ENCODE data around the gene CYTH2.
"Not testable (repeated sequence)": the region's sequence is repeated elsewhere in the genome, so short reads cannot be mapped to it uniquely, and the experiment has no call there.

Gene CYTH2

DNA sequence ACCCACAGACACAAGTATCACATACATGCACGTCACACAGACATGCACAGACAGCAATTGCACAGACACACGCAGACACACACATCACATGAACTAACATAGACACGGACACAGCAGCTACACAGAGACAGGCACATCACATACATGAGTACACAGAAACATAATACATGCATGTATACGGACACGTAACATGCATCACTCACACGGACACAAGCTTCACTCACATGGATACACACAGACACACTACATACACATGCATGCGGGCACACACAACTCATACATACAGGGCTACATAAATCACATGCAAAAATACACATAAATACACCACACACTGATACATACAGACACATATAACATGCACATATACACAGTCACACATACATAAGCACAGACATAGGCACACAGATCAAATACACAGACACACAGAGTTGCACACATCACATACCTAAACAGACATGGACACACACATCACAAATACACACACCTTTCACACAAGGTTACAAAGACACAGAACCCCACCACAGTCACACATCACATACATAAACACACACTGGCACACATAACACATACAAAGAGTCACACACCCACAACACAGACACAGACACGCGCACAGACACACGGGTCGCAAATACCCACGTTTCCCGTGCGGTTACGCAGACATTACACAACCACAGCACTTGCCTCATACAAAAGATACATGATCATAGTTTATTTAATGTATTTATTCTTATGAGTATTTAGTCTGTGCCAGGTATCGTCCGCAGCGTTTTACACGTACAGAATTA lies 43.5 kb downstream of the CYTH2 start:
- no peak for DNase-seq (ENCODE audit: low spot score)

DNA sequence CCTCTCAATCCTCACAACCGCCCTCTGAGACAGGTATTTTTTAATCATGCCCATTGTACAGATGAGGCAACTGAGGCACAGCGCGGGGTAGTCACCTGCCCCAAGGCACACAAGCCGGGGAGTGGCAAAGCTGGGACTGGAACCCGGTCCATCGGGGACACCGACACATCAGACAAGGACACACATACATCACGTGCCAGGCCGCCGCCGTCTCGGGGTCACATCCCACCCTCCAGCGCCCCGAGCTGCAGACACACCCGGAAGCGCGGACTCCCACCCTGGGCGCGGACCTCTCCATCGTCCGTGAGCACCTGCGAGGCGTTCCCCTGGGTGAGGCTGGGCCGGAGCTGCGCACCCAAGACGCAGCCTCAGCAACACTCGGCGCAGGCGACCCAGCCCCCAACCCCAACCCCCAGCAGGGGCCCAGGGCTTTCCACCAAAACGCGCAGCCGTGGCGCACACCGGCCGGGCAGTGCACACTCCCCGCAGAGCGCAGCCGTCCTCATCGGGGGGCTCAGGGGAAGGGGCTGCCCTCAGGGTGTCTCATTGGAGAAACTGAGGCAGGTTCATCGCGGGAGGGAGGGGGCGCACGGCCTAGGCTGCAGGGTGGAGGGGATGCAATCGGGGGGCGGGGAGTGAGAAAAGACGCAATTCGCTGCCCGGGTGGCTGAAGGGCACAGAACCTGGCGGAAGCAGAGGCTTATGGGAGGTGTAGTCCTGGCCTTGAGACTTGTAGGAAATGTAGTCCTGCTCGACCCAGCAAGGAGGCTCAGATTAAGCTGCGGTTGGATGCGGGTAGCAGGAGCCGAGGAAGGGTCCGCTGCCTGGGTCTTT lies 44.3 kb downstream of the CYTH2 start:
- peak; percentile 75 for DNase-seq (ENCODE audit: low spot score)

DNA sequence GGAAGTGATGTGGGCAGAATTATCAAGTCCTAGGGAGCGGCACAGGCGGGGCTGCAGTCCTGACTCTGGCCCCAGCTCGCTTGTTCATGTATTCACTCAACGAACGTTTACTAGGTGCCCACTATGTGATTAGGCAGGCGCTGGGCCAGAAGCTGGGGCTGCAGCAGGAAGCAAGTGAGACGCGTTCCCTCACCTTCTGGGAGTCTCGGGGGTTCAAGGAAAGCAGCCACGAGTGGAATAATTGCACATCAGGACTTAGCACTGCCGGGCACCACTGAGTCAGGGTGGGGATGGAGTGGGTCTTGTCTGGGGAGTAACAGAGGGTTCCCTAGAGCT lies 44.9 kb downstream of the CYTH2 start:
- no peak for DNase-seq (ENCODE audit: low spot score)

DNA sequence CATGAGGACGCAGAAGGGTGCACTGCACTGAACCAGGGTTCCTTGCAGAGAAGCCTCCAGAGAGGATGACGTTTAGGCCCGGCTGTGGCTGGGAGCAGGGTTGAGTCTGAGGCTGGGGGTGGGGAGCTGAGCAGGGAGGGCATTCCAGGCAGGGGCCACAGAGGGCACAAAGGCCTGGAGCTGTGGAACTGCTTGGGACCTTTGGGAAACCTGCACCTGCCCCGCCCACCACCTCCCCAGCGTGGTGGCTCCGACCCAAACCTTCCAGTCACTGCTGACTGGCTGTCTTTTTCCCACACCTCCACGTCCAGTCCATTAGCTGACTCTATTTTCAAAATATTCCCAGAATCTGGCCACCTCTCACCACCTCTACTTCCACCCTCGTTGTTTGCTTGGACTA lies 47.4 kb downstream of the CYTH2 start:
- no peak for DNase-seq (ENCODE audit: low spot score)

DNA sequence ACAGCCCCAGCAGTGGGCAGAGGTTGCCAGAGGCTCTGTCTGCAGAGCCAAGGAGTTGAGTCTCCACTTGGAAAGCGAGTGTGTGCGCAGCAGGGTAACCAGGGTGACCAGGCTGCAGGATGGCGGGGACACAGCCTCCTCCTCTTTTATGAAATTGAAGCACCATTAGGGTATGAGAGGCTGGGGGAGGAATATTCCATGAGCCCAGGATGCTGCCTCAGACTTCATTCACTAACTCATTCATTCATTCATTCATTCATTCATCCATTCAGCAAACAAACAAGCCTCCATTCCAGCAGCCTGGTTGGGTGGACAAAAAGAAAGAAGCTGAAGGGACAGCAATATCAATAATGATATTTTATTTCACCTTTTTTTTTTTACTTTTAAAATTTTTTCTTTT lies 49.0 kb downstream of the CYTH2 start:
- no peak for DNase-seq (ENCODE audit: low spot score)

DNA sequence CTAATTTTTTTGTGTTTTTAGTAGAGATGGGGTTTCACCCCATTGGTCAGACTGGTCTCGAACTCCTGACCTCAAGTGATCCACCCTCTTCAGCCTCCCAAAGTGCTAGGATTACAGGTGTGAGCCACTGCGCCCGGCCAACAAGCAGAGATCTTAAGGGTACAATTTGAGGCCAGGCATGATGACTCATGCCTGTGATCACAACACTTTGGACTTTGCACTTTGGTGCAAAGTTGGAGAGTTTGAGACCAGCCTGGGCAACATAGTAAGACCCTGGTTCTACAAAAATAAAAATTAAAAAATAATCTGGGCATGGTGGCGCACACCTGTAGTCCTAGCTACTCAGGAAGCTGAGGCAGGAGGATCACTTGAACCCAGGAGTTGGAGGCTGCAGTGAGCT lies 50.3 kb downstream of the CYTH2 start:
- DNase-seq (ENCODE audit: low spot score), result not testable (repeated sequence)

DNA sequence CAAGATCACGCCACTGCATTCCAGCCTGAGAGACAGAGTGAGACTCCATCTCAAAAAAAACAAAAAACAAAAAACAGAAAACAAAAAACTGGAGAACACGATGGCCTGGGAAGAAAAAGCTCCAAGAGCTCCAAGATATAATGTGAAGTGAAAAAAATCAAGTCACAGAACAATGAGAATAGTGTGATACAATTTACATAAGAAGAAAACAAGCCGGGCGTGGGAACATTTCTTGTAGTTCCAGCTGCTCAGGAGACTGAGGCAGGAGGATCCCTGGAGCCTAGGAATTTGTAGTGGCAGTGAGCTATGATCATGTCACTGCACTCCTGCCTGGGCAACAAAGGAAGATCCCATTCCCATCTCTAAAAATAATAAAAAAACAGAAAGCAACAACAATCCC lies 51.0 kb downstream of the CYTH2 start:
- no peak for DNase-seq (ENCODE audit: low spot score)

DNA sequence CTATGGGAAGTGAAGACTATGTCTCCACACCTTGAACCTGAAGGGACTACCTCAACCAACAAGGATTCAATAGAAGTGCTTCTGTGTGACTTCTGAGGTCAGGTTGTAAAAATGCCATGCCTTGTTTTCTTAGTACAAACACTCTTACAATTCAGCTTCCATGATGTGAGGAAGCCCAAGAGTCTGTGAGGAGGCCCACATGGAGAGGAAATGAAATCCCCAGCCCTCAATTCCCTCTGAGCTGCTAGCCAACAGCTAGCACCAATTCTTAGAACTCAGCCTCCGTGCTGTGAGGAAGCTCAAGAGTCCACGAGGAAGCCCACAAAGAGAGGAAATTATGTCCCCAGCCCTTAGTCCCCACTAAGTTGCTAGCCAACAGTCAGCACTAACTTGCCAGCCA lies 55.1 kb downstream of the CYTH2 start:
- no peak for DNase-seq (ENCODE audit: low spot score)

DNA sequence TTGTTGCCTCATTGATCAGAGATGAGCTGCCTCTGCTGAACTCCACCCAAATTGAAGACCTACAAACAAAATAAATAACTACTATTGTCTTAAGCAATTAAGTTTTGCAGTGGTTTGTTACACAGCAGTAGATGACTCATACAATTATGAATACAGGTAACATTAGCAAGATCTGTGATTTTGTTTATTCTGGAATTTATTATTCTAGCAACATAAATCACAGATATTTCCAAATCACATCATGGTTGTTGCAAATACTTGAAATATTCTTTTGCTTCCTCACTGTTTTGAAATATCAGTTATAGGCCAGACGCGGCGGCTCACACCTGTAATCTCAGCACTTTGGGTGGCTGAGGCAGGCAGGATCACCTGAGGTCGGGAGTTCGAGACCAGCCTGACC lies 55.6 kb downstream of the CYTH2 start:
- no peak for DNase-seq (ENCODE audit: low spot score)

DNA sequence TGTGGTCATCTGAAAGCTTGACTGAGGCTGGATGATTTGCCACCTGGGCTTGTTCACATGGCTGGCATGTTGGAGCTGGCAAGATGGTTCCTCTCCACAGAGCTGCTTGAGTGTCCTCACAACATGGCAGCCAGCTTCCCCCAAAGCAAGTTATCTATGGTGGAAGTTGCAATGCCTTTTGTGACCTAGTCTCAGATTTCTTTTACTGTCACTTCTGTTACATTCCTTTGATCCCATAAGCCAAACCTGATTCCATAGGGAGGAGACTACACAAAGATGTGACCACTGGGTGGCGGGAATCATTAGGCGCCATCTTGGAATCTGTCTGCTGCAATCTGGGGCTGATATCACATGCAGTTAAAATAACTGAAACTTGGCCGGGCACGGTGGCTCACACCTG lies 60.0 kb downstream of the CYTH2 start:
- no peak for DNase-seq (ENCODE audit: low spot score)

DNA sequence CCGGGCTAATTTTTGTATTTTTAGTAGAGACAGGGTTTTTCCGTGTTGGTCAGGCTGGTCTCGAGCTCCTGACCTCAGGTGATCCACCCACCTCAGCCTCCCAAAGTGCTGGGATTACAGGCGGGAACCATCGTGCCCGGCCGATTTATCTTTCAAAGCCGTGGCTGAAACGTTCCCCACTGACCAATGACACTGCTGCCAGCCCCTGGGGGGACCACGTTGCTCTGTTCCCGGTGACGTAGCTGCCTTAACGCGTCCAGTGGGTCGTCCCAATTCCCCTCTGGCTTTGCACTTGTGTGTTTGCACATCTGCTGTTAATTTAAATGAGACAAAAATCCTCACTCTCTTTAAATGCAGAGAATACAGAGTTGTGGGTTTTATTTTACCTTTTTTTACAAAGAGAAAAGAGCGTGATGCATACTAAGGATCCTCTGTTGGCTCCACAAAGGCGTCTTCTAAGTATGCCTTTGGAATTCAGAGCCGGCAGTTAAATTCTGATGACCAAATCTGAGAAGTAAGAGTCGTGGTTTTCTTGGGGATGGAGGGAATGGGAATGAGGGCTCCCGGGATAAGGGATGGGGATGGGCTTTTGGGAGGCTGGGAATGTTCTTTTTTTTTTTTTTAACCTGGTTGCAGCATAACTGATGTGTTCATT lies 61.0 kb downstream of the CYTH2 start:
- DNase-seq (ENCODE audit: low spot score), result peak; percentile 29

DNA sequence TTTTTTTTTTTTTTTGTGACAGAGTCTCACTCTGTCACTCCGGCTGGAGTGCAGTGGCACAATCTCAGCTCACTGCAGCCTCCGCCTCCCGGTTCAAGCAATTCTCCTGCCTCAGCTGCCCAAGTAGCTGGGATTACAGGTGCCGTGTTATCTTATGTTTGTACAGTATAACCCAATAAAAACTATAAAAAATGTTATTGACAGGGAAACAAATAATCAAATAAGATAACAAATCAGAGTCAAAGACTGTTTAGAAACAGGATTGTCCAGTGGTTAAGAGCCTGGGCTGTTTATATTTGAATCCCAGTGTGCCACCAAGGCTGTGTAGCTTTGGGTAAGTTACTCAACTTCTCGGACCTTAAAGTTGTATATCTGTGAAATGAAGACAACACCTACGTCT lies 61.6 kb downstream of the CYTH2 start:
- no peak for DNase-seq (ENCODE audit: low spot score)

Data from AG08395 (cell line).